GM12872 (cell line): ENCODE data around the gene ZFYVE21.

Experiments
- TF ChIP-seq, protein P1 (sequence below): IDR thresholded peaks from 3 replicates; pipeline ENCODE4 v1.5.1; 2011; ENCODE audit warnings: low read depth, mild to moderate bottlenecking, low read length, moderate library complexity; ENCODE audit not compliant: insufficient read depth

The ZFYVE21 gene

DNA sequence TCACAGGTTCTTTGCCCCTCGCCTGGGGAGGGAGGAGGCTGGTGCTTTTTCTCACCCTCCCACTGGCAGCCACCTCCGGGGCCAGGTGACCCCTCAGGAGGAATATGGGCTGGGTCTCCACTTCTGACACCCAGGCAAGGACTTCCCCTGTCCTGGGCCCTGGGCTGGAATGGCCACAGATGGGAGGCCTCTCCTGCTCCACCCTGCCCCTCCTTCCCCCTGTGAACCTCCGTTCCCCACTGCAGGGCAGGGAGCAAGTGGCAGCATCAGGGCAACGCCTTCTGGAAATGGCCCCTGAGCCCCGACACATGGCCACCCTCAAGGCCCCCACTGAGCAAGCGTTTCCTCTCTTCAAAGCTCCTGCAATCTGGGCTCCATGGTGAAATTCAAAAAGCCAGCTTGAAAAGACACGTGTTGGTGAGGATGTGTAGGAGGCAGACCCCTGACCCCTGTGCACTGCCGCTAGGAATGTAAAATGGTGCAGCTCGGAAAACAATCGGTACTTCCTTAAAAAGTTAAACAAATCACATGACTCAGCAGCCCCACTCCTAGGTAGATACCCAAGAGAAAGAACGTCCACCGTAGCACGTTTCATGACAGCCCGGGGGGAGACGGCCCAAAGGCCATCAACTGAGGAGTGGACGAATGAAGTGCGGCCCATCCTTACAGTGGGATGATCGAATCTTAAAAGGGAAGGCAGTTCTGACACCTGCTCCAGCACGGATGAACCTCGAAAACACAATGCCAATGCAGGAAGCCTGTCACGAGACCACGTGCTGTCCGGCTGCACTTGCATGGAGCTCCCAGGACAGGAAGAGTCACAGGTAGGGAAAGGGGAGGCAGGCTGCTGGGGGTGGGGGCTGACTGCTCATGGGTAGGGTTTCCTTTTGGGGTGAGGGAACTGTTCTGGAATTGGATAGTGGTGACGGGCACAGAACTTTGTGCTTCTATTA is 11.9 kb upstream of the ZFYVE21 start:
- TF ChIP-seq, protein P1, sequence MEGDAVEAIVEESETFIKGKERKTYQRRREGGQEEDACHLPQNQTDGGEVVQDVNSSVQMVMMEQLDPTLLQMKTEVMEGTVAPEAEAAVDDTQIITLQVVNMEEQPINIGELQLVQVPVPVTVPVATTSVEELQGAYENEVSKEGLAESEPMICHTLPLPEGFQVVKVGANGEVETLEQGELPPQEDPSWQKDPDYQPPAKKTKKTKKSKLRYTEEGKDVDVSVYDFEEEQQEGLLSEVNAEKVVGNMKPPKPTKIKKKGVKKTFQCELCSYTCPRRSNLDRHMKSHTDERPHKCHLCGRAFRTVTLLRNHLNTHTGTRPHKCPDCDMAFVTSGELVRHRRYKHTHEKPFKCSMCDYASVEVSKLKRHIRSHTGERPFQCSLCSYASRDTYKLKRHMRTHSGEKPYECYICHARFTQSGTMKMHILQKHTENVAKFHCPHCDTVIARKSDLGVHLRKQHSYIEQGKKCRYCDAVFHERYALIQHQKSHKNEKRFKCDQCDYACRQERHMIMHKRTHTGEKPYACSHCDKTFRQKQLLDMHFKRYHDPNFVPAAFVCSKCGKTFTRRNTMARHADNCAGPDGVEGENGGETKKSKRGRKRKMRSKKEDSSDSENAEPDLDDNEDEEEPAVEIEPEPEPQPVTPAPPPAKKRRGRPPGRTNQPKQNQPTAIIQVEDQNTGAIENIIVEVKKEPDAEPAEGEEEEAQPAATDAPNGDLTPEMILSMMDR, result no peak

DNA sequence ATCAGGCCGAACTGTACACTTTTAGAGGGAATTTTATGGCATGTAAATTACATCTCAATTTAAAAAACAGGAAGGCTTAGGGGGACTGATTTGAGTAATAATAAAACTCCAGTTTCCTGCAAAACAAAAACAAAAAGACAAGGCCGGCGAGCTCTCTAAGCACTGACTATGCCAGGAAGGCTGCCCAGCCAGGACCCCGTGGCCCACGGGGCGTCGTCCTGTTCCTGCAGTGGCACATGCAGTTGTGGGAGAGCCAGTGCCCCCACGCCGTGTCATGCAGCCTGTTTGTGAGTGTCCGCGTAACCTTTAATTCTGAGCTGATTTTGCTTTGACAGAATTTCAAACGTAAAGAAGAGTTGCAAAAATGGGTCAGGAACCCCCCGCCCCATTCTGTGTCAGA is 10.9 kb upstream of the ZFYVE21 start:
- TF ChIP-seq, protein P1, result no peak

GRCh38 chr14:103705118-103705503 is 10.5 kb upstream of the ZFYVE21 start:
- TF ChIP-seq, protein P1, result no peak

- TF ChIP-seq, protein P1, result no peak
Measured at GRCh38 chr14:103705504-103706284, 9.9 kb upstream of the ZFYVE21 start.

- TF ChIP-seq, protein P1, result no peak
Measured at GRCh38 chr14:103706551-103707328, 8.9 kb upstream of the ZFYVE21 start.

DNA sequence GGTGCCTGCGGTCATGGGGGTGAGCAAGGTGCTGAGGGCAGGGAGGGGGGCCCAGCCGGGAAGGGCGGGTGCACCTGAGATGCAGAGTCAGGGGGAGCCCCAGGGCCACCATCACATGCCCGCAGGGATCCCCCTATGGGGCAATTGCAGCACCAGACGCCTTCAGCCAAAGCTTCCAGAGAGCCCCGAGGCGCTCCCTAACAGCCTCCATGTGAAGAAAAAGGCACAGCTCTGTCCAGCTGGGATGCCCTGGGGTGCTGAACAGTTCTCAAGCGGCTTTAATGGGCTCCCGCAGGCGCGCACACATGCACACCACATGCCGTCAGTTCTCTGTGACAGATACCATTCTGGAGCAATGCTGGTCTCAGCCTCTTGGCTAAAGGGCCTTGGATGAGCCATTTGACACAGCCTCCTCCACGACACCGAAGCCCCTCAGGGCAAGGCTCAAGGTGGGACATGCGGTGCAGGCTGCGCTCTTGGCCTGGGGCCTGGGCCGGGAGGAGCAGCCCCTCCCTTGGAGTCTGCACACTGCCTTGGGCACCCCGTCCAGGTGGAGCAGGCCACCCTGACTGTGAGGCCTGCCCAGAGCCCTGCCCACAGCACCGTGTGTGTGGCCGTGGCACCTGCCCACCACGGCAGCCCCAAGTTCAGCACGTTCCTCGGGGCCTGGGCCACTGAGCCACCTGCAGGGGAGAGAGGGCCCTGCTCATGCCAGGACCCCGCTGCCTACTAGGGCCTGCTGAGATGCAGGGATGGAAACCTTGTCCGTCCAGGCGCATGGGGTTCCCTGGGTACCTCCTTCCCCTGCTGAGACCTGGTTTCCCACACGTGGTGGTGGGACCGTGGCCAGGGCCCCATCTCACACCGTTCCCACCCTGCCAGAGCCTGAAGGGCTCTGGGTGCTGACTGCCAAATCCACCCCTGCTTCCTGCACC is 8.0 kb upstream of the ZFYVE21 start:
- TF ChIP-seq, protein P1, result no peak
